Anterior cingulate cortex (tissue), 58 donors: ENCODE results near the gene ATP1B4.

Experiments used
- DNase-seq, 58 donors: peaks; one replicate each; lab custom pipeline; 2025; lab: John Stamatoyannopoulos, UW

Gene ATP1B4

GRCh38 chrX:120372667-120373370, 10.9 kb downstream of the ATP1B4 start:
- no peak for DNase-seq

- no peak for DNase-seq
Observed at GRCh38 chrX:120377179-120377578, 15.3 kb downstream of the ATP1B4 start.

- DNase-seq = no peak
Observed at GRCh38 chrX:120377715-120378114, 15.8 kb downstream of the ATP1B4 start.

- DNase-seq = no peak
Observed at GRCh38 chrX:120378570-120378969, 16.7 kb downstream of the ATP1B4 start.

GRCh38 chrX:120379937-120380681, 18.2 kb downstream of the ATP1B4 start:
- DNase-seq = no peak

GRCh38 chrX:120380699-120381098, 18.8 kb downstream of the ATP1B4 start:
- no peak for DNase-seq

- DNase-seq = no peak
Observed at GRCh38 chrX:120401301-120401700, 39.4 kb downstream of the ATP1B4 start.

GRCh38 chrX:120402369-120402768, 40.5 kb downstream of the ATP1B4 start:
- DNase-seq = no peak

- DNase-seq = no peak
Observed at GRCh38 chrX:120406638-120407037, 44.7 kb downstream of the ATP1B4 start.

- no peak for DNase-seq
Observed at GRCh38 chrX:120408168-120408567, 46.3 kb downstream of the ATP1B4 start.

- DNase-seq = no peak
Observed at GRCh38 chrX:120419463-120419862, 57.6 kb downstream of the ATP1B4 start.

- DNase-seq = no peak
Observed at GRCh38 chrX:120426599-120426998, 64.7 kb downstream of the ATP1B4 start.

GRCh38 chrX:120428309-120428708, 66.4 kb downstream of the ATP1B4 start:
- DNase-seq = no peak

- no peak for DNase-seq
Observed at GRCh38 chrX:120429776-120430540, 68.1 kb downstream of the ATP1B4 start.
